GM19463 (cell line): Measurements from ENCODE around the gene KCNJ18.
"Not testable (repeated sequence)": the region's sequence is repeated elsewhere in the genome, so short reads cannot be mapped to it uniquely, and the experiment has no call there.

Source experiments
- ATAC-seq: cut with Tn5 transposase; IDR thresholded peaks from one replicate; pipeline ENCODE4 v1.9.1; 2021; ENCODE audit warnings: mild to moderate bottlenecking, moderate library complexity; ENCODE audit not compliant: unreplicated experiment

KCNJ18 gene

GRCh38 chr17:21683897-21684296 is 8.4 kb upstream of the KCNJ18 start:
- ATAC-seq: not testable (repeated sequence)

GRCh38 chr17:21684384-21684783 is 7.9 kb upstream of the KCNJ18 start:
- ATAC-seq: not testable (repeated sequence)

- ATAC-seq: not testable (repeated sequence)
Observed at GRCh38 chr17:21685061-21685795, 7.1 kb upstream of the KCNJ18 start.

- ATAC-seq: no peak
Observed at GRCh38 chr17:21686165-21687015, 5.9 kb upstream of the KCNJ18 start.

- no peak for ATAC-seq
Observed at GRCh38 chr17:21687136-21687953, 5.0 kb upstream of the KCNJ18 start.

GRCh38 chr17:21688293-21688949 is 3.9 kb upstream of the KCNJ18 start:
- ATAC-seq: no peak

- no peak for ATAC-seq
Observed at GRCh38 chr17:21689604-21690003, 2.7 kb upstream of the KCNJ18 start.

GRCh38 chr17:21690811-21691210 is 1.5 kb upstream of the KCNJ18 start:
- ATAC-seq: not testable (repeated sequence)

GRCh38 chr17:21691481-21691880 is 842 bp upstream of the KCNJ18 start:
- ATAC-seq: not testable (repeated sequence)

- not testable (repeated sequence) for ATAC-seq
Observed at GRCh38 chr17:21692704-21693065, 362 bp downstream of the KCNJ18 start.

- ATAC-seq: not testable (repeated sequence)
Observed at GRCh38 chr17:21693391-21693796, 1.1 kb downstream of the KCNJ18 start.

GRCh38 chr17:21693937-21694336 is 1.6 kb downstream of the KCNJ18 start:
- ATAC-seq: not testable (repeated sequence)

GRCh38 chr17:21696227-21696626 is 3.9 kb downstream of the KCNJ18 start:
- not testable (repeated sequence) for ATAC-seq

- not testable (repeated sequence) for ATAC-seq
Observed at GRCh38 chr17:21696842-21697507, 4.7 kb downstream of the KCNJ18 start.

GRCh38 chr17:21697508-21697860 is 5.2 kb downstream of the KCNJ18 start:
- ATAC-seq: not testable (repeated sequence)

- not testable (repeated sequence) for ATAC-seq
Observed at GRCh38 chr17:21698437-21699075, 6.2 kb downstream of the KCNJ18 start.

- not testable (repeated sequence) for ATAC-seq
Observed at GRCh38 chr17:21699124-21699523, 6.8 kb downstream of the KCNJ18 start.

GRCh38 chr17:21699573-21700236 is 7.4 kb downstream of the KCNJ18 start:
- ATAC-seq: not testable (repeated sequence)

GRCh38 chr17:21701090-21701489 is 8.8 kb downstream of the KCNJ18 start:
- not testable (repeated sequence) for ATAC-seq
